WERI-Rb-1 (cell line): ENCODE data around the gene CCL11.

Experiments used
- DNase-seq: peaks from one replicate; pipeline ENCODE4 v3.0.0-alpha.2; 2020
- H3K27ac ChIP-seq: fragments of 250-450 bp; sonication (Bioruptor Pico); 2 replicates; pipeline ENCODE4 v1.5.1; 2020; ENCODE audit warnings: mild to moderate bottlenecking, moderate library complexity
- H3K27me3 ChIP-seq: fragments of 250-450 bp; sonication (Bioruptor Pico); 2 replicates; pipeline ENCODE4 v1.5.1; 2021; ENCODE audit warnings: mild to moderate bottlenecking, low read depth, moderate library complexity; ENCODE audit not compliant: insufficient read depth, severe bottlenecking
- H3K36me3 ChIP-seq: fragments of 250-450 bp; sonication (Bioruptor Pico); 2 replicates; pipeline ENCODE4 v1.5.1; 2020; ENCODE audit warnings: mild to moderate bottlenecking, moderate library complexity
- H3K4me3 ChIP-seq: 2 replicates; pipeline ENCODE4 v1.5.1; 2011; ENCODE audit warnings: low read depth, mild to moderate bottlenecking, control low read depth, low read length
- H3K9me3 ChIP-seq: fragments of 250-450 bp; sonication (Bioruptor Pico); 2 replicates; pipeline ENCODE4 v1.5.1; 2021; ENCODE audit warnings: mild to moderate bottlenecking, moderate library complexity; ENCODE audit not compliant: severe bottlenecking
- TF ChIP-seq, protein P1 (sequence below): IDR thresholded peaks from 2 replicates; pipeline ENCODE4 v1.5.1; 2011; ENCODE audit warnings: low read depth, mild to moderate bottlenecking, control low read depth, inconsistent platforms, low read length

CCL11 gene

GRCh38 chr17:34285286-34285792 is at the start of gene CCL11:
Gene CCL11, plus strand, starts transcription at chr17:34285742. Its CDS starts 67 bp downstream, at chr17:34285809.
- TF ChIP-seq, protein P1, sequence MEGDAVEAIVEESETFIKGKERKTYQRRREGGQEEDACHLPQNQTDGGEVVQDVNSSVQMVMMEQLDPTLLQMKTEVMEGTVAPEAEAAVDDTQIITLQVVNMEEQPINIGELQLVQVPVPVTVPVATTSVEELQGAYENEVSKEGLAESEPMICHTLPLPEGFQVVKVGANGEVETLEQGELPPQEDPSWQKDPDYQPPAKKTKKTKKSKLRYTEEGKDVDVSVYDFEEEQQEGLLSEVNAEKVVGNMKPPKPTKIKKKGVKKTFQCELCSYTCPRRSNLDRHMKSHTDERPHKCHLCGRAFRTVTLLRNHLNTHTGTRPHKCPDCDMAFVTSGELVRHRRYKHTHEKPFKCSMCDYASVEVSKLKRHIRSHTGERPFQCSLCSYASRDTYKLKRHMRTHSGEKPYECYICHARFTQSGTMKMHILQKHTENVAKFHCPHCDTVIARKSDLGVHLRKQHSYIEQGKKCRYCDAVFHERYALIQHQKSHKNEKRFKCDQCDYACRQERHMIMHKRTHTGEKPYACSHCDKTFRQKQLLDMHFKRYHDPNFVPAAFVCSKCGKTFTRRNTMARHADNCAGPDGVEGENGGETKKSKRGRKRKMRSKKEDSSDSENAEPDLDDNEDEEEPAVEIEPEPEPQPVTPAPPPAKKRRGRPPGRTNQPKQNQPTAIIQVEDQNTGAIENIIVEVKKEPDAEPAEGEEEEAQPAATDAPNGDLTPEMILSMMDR, result no peak
- Histone ChIP-seq H3K27me3 (peaks cover 56% of the 10 kb centered on the region), H3K27ac (no peak within 1 kb of the TSS), H3K9me3 (no peaks in the 10 kb centered on the region), H3K36me3 (no peaks in the 10 kb centered on the region), H3K4me3 (no peak within 1 kb of the TSS)
- no peak for DNase-seq

GRCh38 chr17:34236281-34236892 is 49.2 kb upstream of the CCL11 start:
- no peak for DNase-seq
- H3K27me3 ChIP-seq, result peaks cover 30% of the 10 kb centered on the region
- H3K36me3 ChIP-seq, result no peaks in the 10 kb centered on the region
- TF ChIP-seq, protein P1, result no peak
- H3K27ac ChIP-seq, result no peak overlapping the region
- no peaks in the 10 kb centered on the region for H3K9me3 ChIP-seq
- H3K4me3 ChIP-seq, result no peak overlapping the region

DNA sequence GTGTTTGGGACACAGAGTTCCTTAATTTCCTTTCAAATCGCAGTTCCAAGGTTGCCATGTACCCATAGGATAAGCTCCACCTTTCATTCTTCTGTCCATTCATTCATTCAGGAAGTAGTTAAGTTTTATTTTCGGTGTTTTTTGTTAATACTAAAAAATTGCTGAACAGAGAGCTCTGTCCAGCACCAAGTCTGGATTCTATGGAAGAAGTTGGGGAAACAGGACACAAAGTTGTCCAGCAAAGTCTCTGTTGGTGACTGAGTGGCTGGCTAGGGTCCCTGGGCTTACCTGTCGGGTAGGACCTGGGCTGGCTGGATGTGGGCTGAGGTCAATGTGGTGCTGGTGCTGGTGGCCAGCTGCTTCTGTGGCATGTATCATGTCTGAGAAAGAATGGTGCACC is 48.1 kb upstream of the CCL11 start:
- H3K27ac ChIP-seq, result no peak overlapping the region

DNA sequence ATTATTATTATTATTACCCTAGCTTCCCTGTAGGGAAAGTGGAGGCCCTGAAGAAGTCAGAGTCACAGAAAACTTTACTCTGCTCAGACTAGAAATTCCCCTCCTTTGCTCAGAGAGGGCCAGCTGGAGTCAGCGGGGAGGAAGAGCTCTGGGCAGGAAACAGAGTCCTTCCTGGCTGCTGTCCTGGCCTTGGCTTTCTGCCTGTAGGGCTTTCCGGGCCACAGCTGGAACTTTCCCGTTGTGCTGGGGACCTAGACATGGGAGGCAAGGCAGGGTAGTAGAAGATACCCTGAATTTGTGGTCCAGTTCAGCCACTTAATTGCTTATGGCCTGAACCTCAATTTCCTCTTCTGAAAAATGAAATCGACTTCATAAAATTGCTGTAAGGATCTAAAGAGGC is 44.5 kb upstream of the CCL11 start:
- Histone ChIP-seq H3K9me3 (peaks cover 4% of the 10 kb centered on the region), H3K27ac (no peak overlapping the region), H3K36me3 (no peaks in the 10 kb centered on the region), H3K27me3 (peaks cover 52% of the 10 kb centered on the region), H3K4me3 (no peak overlapping the region)
- TF ChIP-seq, protein P1, result no peak
- no peak for DNase-seq

More for the DNA sequence above, 48.1 kb upstream of the CCL11 start:
- Histone ChIP-seq H3K9me3 (no peaks in the 10 kb centered on the region), H3K36me3 (no peaks in the 10 kb centered on the region), H3K27me3 (peaks cover 38% of the 10 kb centered on the region), H3K4me3 (no peak overlapping the region)
- DNase-seq, result no peak
- TF ChIP-seq, protein P1, result no peak

GRCh38 chr17:34242587-34243363 is 42.8 kb upstream of the CCL11 start:
- Histone ChIP-seq H3K4me3 (no peak overlapping the region), H3K36me3 (no peaks in the 10 kb centered on the region), H3K27ac (no peak overlapping the region), H3K9me3 (peaks cover 4% of the 10 kb centered on the region), H3K27me3 (peaks cover 69% of the 10 kb centered on the region)
- DNase-seq, result no peak
- TF ChIP-seq, protein P1, result no peak
